ENCODE measurements around the gene PARL. TPM values are rescaled to one million over a fixed set of nuclear protein-coding genes. Genes with fewer than 3 reads are reported as not detected.

Gene PARL
- total and polyA plus RNA-seq, 2 of the 8 experiments (the other 6 are each of a cell fraction or from before 2014, with no cell fraction given) = 62.7 to 85.0 TPM

DNA sequence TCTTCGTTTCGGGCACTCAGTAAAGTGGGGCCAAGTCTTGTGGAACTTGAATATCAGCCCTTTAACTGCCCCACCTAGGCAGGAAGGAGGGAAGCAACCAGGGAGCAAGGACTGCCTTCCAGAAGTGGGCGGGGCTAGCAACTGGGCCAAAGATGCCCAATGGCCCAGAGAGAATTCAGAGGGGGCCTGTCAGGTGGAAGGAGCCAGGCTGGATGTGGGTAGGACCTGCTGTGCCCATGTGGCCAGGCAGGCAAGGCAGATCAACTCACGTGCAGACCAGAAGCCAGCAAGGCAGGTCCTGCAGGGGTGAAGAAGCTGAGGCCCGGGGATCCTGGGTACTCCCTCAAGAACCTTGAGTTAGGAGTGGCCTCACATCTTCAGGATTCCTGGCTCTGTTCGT is 64.8 kb downstream of the PARL start:
- Histone ChIP-seq H3K23me2 (ENCODE audit: low read depth, low read length) (peaks cover 6% of the 10 kb centered on the region; the same call in 1 of the 2 replicates), H2BK12ac (ENCODE audit: low read depth, low read length) (no peak overlapping the region), H3K18ac (ENCODE audit: extremely low read depth, low read length) (no peak overlapping the region), H4K5ac (ENCODE audit: insufficient read length, low read depth, low read length) (no peak overlapping the region), H3K4ac (replicated peaks; ENCODE audit: insufficient read length, low read depth, low read length) (no peak overlapping the region), H3K9me3 (ENCODE audit: insufficient read depth in 2 of 2, low read depth in 1 of 2, low read length in 1 of 2) (no peaks in the 10 kb centered on the region), H4K20me1 (replicated peaks in 1 of 2; ENCODE audit: control insufficient read depth in 1 of 2, insufficient read depth in 2 of 2, low read length in 2 of 2) (peaks cover 0 to 5% of the 10 kb centered on the region in 2 experiments), H3K27ac (ENCODE audit: low read depth, low read length) (no peak overlapping the region), H3K14ac (ENCODE audit: insufficient read length) (no peak overlapping the region), H2BK20ac (ENCODE audit: low read length) (no peak overlapping the region), H3K79me2 (ENCODE audit: control insufficient read depth in 1 of 2, insufficient read depth in 2 of 2, low read length in 2 of 2) (no peaks in the 10 kb centered on the region), H3K27me3 (replicated peaks in 1 of 4; ENCODE audit: control insufficient read depth in 3 of 4, extremely low read depth in 1 of 4, insufficient read depth in 3 of 4, low read length in 3 of 4) (peaks cover 0 to 3% (median 0%) of the 10 kb centered on the region in 4 experiments; a peak in 3 of 7 replicates), H3K4me1 (replicated peaks in 1 of 4; ENCODE audit: control insufficient read depth in 3 of 4, insufficient read depth in 4 of 4, low read length in 3 of 4) (peaks cover 0 to 4% (median 2%) of the 10 kb centered on the region in 4 experiments; a peak in 5 of 7 replicates), H3K4me3 (ENCODE audit: extremely low read depth in 1 of 4, insufficient read depth in 2 of 4, low read depth in 3 of 4, low read length in 4 of 4) (no peak overlapping the region), H3K9ac (replicated peaks in 1 of 4; ENCODE audit: extremely low read depth in 1 of 4, low read depth in 3 of 4, low read length in 3 of 4) (no peak overlapping the region), H2AK5ac (ENCODE audit: low read depth, low read length) (no peak overlapping the region), H2BK5ac (ENCODE audit: low read depth, low read length) (no peak overlapping the region), H3K79me1 (ENCODE audit: low read depth, low read length) (no peaks in the 10 kb centered on the region), H4K8ac (ENCODE audit: extremely low read depth, insufficient read depth, low read length) (no peak overlapping the region; the same call in 1 of the 2 replicates), H4K91ac (replicated peaks; ENCODE audit: insufficient read length, low read length) (no peak overlapping the region), H3K23ac (ENCODE audit: insufficient read length) (no peak overlapping the region), H2BK120ac (replicated peaks; ENCODE audit: low read depth, low read length) (no peak overlapping the region), H3K4me2 (ENCODE audit: insufficient read depth in 1 of 2, low read depth in 2 of 2, low read length in 2 of 2) (no peak overlapping the region), H3K56ac (replicated peaks; ENCODE audit: insufficient read length, low read depth, low read length) (no peak overlapping the region), H3K36me3 (ENCODE audit: control insufficient read depth in 2 of 4, insufficient read depth in 4 of 4, low read length in 3 of 4) (peaks cover 0 to 7% (median 0%) of the 10 kb centered on the region in 4 experiments; a peak in 2 of 8 replicates), H2BK15ac (ENCODE audit: low read length) (no peak overlapping the region), H2AFZ (ENCODE audit: low read length) (no peak overlapping the region)
- 87% methylated on average over 6 of the region's 6 CpGs; no CpG with 5 or more reads in 1 of the 2 experiments for WGBS, 2 experiments (ENCODE audit: extremely low coverage in 1 of 2, insufficient coverage in 1 of 2, insufficient read length in 1 of 2, insufficient replicate concordance in 2 of 2, low coverage in 1 of 2, low lambda C conversion rate in 2 of 2, missing lambda C conversion rate in 1 of 2)
- POLR2A ChIA-PET (ENCODE audit: partially characterized antibody) = no interaction called here
- TF ChIP-seq, protein P1, sequence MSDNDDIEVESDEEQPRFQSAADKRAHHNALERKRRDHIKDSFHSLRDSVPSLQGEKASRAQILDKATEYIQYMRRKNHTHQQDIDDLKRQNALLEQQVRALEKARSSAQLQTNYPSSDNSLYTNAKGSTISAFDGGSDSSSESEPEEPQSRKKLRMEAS (IDR thresholded peaks at IDR 0.05) = no peak
- no peak for TF ChIP-seq CREB1 (IDR thresholded peaks at IDR 0.05)
- TF ChIP-seq SIN3A (conservative IDR thresholded peaks at IDR 0.05 in 1 of 2, IDR thresholded peaks at IDR 0.05 in 1 of 2; ENCODE audit: low read depth in 1 of 2, low read length in 2 of 2) = no peak
- CTCF ChIA-PET (ENCODE audit: partially characterized antibody) = no interaction called here
- FAIRE-seq = no peak
- DNase-seq (ENCODE audit: low read depth in 1 of 2, low spot score in 2 of 2) = no peak

All from H1 (cell line).